Measurements from ENCODE around the gene MPV17L2.
"Not testable (repeated sequence)": the region's sequence is repeated elsewhere in the genome, so short reads cannot be mapped to it uniquely, and the experiment has no call there.

The MPV17L2 gene

DNA sequence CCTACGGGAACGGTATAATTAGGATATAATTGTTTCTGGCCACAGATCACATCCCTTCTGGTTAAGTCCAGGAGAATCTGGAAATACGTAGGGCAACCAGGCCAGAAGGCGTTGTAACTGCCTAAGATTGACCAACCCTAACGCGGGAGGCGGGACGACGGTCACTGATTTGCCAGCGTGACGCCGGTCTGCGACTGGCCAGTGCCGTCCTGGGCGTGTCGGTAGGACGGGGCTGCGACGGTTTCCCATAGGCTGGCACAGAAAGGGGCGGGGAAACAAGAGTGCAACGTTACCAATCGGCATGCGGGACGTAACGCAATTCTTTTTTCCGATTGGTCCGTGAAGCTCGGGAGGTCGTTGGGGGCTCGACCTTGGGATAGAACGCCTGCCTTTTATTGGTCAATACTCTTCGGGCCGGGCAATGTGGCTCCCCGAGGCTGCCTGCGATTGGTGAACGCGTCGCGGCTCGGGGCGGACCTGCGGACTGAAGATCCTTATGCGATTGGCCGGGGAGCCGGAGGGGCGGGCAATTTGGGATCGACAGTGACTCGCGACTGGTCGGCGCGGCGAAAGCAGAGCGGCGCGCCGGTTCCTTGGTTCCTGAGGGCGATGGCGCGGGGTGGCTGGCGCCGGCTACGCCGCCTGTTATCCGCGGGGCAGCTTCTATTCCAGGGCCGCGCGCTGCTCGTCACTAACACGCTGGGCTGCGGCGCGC lies at the start of gene MPV17L2:
MPV17L2 (plus strand) TSS at position 546 of the 715 bp plus-strand sequence; CDS start at position 610, 64 bp downstream.
- peak; percentile 98 to 99 for DNase-seq (ENCODE audit: low read depth in 2 of 2)

- no peak for DNase-seq (ENCODE audit: low read depth in 2 of 2)
Measured at GRCh38 chr19:18143902-18144301, 49.1 kb upstream of the MPV17L2 start.

DNA sequence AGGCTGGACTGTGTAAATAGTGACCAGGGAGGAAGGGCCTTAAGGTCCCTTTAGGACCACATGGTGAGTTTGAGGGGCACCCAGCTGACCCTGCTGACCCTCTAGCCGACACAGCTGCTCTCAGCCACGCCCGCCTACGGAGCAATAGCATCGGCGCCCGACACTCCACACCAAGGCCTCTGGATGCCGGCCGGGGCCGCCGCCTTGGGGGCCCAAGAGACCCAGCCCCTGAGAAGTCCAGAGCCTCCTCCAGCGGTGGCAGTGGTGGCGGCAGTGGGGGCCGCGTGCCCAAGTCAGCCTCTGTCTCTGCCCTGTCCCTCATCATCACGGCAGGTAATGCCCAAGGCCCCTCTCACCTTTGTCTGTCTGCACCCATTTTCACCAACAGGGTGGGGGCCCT lies 48.7 kb upstream of the MPV17L2 start:
- DNase-seq (ENCODE audit: low read depth in 2 of 2), result no peak

DNA sequence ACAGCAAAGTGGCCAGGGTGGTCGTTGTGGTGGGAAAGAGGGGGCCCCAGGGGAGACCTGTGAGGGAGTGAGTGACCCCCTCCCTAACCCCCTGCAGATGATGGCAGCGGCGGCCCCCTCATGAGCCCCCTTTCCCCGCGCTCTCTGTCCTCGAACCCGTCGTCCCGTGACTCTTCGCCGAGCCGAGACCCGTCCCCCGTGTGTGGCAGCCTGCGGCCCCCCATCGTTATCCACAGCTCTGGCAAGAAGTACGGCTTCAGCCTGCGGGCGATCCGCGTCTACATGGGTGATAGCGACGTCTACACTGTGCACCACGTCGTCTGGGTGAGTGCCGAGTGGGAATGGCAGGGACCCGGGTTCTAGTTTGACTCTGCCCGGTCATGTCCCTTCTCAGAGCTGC lies 48.1 kb upstream of the MPV17L2 start:
- no peak for DNase-seq (ENCODE audit: low read depth in 2 of 2)

DNA sequence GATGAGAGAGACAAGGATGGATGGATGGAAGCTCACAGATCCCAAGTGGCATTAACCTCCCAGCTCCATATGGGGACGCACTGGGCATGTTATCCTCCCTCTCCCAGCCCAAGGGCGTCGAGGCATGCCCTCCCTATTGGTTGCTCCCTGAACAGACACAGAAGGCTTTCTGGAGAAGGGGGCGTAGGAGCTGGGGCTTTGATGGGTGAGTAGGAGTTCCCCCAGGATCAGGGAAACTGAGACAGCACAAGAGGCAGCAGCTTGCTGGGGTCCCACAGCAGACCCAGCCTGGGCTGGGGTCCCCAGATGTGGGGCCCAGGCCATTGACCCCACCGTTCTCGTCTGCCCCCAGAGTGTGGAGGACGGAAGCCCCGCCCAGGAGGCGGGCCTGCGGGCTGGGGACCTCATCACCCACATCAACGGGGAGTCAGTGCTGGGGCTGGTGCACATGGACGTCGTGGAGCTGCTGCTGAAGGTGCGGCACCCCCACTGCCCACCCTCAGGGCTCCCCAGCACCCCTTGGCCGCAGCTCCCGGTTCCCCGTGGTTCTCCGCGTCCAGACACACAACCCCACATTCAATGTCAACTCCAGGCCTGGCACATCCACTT lies 47.5 kb upstream of the MPV17L2 start:
- no peak for DNase-seq (ENCODE audit: low read depth in 2 of 2)

- no peak for DNase-seq (ENCODE audit: low read depth in 2 of 2)
Measured at GRCh38 chr19:18147396-18147795, 45.6 kb upstream of the MPV17L2 start.

DNA sequence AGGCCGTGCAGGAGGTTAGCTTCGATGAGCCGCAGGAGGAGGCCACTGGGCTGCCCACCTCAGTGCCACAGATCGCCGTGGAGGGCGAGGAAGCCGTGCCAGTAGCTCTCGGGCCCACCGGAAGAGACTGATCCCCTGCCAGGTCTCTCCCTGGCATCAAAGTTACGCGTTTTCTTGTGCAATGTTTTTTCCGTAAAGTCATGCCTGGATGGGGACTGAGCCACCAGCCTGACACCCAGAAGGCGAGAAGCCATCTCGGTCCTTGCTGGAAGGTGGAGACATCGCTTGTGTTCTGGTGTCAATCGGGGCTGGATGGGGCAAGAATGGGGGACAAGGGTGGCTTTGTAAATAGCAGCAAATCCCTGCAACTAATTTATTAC lies 43.4 kb upstream of the MPV17L2 start:
- DNase-seq (ENCODE audit: low read depth in 2 of 2), result no peak

DNA sequence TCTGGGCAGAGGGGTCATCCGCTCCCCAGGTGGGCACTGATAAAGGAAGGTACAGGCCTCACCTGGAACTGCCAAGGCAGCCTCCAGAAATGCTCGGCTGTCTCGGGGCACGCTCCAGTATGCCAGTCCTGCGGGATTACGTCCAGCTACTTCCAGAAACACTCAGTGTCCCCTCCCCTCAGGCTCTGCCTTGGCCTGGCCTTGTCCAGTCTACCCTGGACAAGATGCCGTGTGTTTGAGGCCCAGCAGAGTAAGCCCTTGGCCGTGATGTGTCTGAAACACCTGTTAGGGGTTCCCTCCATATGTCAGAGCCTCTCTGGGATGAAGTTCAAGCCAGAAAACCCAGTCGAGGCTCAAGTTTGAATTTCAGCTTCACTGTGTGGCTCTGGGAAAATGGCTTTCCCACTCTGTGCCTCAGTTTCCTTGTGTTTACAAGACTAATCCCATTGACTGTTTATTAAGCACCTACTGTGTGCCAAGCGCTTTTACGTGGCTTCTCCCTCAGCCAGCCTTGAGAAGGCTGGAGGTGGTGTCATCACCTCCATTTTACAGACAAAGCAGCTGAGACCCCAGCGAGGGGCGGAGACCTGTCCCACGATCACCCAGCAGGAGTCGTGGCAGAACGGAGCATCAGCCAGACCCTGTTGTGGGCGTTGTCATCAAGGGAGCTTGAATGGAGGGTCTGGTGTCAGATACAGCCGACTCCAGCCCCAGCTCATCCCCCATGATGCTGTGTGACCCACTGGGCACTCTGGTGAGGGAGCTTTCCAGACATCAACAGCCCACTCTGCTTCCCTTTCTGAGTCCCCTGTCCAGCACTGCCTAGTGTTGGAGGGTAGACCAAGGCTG lies 42.0 kb upstream of the MPV17L2 start:
- no peak for DNase-seq (ENCODE audit: low read depth in 2 of 2)

DNA sequence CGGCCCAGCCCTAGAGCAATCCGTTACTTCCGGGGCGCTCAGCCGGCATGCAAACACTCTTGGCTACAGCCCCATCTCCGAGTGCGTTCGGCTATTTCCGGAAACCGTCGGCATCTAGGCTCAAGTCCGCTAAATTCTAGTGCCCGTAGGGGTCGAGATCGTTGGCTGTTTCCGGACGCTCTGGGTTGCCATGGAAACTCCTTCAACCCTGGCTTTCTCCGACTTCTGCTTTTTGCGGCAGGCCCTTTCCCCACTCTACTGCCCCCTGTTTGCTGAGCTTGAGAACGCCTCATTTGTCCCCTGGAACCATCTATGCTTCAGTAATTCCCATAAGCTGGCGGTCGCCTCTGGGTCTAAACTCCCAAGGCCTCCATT lies 40.6 kb upstream of the MPV17L2 start:
- DNase-seq (ENCODE audit: low read depth in 2 of 2), result peak; percentile 96 to 98

DNA sequence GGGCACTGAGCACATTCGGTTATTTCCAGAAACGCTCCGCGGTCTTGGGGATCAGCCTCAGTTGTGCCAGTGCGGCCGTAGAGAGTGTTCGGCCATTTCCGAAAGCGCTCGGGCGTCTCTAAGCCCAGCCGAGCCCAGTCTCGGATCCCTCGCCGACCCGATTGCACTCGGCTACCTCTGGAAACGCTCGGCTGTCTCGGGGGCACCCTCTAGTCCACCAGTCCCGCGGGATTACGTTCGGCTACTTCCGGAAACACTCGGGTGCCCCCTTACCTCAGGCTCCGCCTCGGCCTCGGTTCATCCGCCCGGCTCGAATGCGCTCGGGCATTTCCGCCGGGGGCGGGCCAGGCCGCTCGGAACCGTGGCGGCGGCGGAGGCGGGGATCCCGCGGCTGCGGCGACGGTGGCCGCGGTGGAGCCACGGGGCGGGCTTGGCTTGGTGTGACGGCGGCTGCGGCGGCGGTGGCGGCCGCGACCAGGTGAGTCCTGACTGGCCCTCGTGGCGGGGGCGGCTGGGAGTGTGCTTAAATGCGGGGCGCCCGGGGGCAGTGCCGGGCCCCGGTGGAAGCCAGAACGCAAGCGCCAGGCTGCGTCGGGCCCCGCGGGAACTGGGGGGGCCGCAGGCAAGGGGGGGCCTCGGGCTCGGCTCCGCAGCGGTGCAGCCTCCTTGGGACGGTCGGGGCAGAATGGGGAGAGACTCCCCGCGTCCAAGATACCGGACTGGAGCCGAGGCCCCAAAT lies 40.0 kb upstream of the MPV17L2 start, which contains the start of gene PIK3R2:
PIK3R2 (plus strand) TSS at position 347 of the 739 bp plus-strand sequence. CDS start 2,717 bp downstream, outside the sequence.
- peak; percentile 100 for DNase-seq (ENCODE audit: low read depth in 2 of 2)

- DNase-seq (ENCODE audit: low read depth in 2 of 2), result no peak
Measured at GRCh38 chr19:18153556-18154134, 39.4 kb upstream of the MPV17L2 start.

- no peak for DNase-seq (ENCODE audit: low read depth in 2 of 2)
Measured at GRCh38 chr19:18155095-18156087, 37.6 kb upstream of the MPV17L2 start.

DNA sequence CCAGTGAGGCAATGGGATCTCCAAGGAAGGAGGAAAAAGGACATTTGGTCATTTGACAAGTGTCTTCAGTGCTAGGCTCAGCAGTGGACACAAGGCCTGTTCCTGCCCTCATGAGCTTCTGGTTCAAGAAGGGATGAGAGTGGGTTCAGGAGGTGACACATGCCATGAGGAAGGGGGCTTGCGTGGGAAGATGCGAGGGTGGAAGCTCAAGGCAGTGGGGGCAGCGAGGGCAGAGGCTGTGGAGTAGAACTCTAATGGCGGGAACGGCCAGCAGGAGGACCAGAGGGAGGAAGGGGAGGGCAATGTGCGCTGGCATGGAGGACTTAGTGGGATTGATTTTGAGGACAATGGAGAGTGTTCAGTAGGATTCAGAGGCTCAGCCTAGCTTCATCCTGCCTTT lies 36.8 kb upstream of the MPV17L2 start:
- DNase-seq (ENCODE audit: low read depth in 2 of 2), result no peak

DNA sequence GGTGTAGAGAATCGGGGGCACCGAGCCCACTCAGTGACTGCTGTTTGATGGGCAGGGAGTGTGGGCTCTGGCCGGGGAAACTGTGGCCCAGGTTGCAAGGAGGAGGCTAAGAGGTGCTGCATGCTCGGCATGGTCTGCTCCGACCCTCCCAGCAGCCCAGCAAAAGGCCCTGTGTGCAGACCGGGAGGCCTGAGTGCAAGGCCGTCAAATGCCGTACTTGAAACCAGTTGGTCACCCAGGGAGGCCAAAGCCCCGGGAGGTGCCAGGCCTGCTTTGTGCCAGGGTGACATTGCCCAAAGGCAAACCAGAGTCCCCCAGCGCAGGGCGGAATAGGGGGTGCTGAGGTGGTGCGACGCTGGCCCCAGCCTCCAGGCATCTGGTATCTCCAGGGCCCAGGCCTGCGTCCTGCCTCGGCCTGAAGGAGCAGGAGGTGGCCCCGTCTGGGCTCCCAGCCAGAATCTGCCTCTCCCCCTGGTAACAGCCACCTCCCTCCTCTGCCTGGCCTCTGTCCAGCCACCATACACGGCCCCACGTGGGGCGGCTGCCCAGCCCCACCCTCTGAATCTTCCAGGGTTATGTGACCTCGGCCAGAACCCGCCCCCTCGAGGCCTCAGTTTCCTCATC lies 36.1 kb upstream of the MPV17L2 start:
- no peak for DNase-seq (ENCODE audit: low read depth in 2 of 2)

GRCh38 chr19:18157465-18158063 lies 35.5 kb upstream of the MPV17L2 start:
- no peak for DNase-seq (ENCODE audit: low read depth in 2 of 2)

- DNase-seq (ENCODE audit: low read depth in 2 of 2), result no peak
Measured at GRCh38 chr19:18158467-18158866, 34.6 kb upstream of the MPV17L2 start.

DNA sequence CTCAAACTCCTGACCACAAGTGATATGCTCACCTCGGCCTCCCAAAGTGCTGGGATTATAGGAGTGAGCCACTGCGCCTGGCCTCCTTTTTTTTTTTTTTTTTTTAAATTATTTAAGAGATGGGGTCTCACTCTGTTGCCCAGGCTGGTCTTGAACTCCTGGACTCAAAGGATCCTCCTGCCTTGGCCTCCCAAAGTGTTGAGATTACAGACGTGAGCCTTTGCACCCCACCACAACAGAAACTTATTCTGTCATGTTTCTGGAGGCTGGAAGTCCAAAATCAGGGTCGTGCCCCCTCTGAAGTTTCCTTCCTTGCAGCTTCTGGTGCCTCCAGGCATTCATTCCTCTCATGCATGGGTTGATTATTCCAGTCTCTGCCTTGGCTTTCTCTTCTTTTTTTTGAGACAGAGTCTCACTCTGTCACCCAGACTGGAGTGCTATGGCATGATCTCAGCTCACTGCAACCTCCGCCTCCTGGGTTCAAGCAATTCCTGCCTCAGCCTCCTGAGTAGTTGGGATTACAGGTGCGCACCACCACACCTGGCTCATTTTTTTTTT lies 33.9 kb upstream of the MPV17L2 start:
- DNase-seq (ENCODE audit: low read depth in 2 of 2), result not testable (repeated sequence)

DNA sequence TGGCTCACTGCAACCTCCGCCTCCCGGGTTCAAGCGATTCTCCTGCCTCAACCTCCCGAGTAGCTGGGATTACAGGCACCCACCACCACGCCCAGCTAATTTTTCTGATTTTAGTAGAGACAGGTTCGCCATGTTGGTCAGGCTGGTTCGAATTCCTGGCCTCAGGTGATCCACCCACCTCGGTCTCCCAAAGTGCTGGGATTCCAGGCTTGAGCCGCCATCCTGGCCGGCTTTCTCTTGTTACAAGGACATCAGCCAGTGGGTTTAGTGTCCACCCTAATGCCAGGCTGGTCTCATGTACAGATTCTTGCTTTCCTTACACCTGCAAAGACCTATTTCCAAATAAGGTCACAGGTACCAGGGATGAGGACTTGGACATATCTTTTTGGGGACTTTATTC lies 33.2 kb upstream of the MPV17L2 start:
- no peak for DNase-seq (ENCODE audit: low read depth in 2 of 2)

DNA sequence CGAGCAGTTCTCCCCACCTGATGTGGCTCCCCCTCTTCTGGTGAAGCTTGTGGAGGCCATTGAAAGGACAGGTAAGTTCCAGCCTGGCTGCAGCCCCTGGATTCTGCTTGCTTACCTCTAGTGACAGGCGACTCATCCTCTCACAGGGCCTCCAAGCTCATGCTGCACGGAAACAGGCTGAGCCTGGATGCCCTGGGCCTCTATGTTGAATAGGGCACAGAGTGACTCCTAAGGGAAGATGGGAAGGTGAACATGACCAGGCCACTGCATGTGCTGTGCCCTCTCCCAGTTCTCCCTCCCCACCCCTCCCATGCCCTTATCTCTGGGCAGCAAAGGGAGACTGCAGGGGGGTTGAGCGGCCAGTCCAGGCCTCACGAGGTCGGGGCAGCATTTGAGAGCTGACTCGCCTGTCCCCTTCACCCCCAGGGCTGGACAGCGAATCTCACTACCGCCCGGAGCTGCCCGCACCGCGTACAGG lies 32.5 kb upstream of the MPV17L2 start:
- DNase-seq (ENCODE audit: low read depth in 2 of 2), result no peak

Data from stimulated activated CD4-positive, alpha-beta T cell treated with anti-CD3 and anti-CD28 coated beads, Interleukin-15, amount 100 ng/mL, for 48 hours (primary cell).